ENCODE data around the gene DENND4B.
"Not testable (repeated sequence)": the region's sequence is repeated elsewhere in the genome, so short reads cannot be mapped to it uniquely, and the experiment has no call there.

The DENND4B gene

DNA sequence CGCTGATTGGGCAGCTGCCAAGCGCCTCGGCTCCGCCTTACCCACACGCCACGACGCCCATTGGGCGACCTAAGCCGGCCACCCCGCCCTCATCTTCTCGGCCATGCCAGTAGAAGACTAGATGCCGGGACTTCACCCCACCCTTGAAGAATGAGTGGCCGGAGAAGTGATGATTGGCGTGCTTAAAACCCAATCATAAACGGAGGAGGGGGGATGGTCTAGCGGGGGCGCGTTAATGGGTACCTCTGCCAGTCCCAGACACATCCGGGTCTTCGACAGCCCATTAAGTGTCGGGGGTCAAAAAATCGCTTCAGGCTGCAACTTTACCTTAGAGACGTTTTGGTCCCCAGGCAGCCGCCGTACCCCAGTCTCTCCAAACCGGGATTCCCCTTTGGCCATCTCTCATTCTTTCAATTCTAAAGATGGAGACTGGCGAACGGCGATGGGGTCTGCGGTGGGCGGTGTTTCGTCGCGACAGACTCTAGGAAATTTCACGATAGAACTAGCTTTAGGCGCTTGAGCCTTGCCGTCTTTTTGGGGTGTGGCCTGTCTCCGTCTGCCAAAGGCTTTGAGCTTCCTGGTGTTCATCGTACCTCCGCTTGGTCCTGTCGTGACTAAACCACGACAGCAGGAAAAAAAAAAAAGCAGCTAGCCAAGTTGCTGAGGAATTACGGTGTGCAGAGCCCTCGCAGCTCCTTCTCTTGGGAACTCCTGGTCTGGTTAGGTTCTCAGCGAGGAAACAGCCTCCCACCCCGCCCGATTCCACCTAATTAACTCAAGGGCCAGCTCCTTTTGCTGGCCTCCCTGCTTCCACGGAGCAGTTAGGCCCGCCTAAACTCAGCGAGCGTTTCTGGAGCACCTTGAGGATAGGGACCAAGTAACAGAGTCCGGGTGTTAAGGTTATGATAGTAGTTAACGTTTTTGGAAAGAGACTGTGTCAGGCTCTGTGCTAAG, 23.3 kb downstream of the DENND4B start, which contains the start of gene GATAD2B:
Gene GATAD2B (minus strand): TSS at position 1 of the 954 bp plus-strand sequence. CDS start 94,625 bp downstream, outside the sequence.
- DNase-seq = peak; percentile 100

DNA sequence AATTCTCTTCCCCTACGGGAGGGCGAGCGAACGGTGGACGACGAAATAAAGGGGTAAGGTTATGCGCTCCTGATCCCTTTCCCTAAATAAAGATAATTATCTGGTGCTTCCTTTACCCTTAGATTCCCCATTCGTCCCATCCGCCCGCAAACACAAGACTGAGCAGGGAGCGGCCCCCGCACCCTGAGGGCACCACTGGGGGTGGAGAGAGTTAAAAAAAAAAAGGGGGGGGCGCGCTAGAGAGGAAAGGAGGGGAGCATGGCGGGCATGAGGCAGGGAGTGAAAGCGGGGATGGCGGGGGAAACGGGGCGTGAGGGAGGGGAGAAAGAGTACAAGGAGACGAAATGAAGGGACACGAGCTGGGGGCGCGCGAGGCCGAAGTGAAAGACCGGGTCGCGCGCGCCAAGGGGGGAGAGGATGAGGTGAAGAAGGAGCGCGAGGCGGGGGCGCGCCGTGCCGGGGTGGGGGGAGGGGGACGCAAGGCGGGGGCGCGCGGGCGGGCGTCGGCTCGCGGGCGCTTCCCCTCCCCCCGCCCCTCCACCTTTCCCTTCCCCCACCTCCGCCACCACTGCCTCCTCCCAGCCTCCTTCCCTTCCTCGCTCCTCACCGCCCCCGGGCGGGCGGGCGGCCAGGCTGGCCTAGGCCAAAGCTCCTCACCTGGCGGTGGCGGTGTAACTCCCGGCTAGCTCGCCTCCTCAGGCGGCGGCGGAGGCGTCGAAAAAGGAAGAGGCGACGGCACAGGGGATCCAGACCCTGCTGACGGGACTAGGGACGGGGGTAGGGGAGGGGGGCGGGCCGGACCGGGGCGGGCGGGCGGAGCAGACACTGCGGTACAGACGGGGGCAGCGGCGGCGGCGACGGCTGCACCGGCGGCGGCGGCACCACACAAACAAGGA, 24.2 kb downstream of the DENND4B start:
- peak in 1 of 2 experiments; percentile 81 for DNase-seq

DNA sequence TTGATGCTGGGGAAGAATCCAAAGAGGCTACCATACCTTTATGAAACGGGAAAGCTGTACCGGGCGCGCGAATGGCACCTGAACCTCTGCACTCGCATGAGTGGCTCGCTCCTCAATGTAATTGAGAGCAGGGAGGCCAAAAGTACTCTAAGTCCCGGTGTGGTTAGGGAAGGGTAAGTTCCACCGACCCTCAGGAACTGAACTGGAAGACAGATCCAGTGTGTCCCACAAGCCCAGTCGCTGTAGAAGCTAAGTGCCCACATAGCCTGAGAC, 24.8 kb downstream of the DENND4B start:
- no peak for DNase-seq

DNA sequence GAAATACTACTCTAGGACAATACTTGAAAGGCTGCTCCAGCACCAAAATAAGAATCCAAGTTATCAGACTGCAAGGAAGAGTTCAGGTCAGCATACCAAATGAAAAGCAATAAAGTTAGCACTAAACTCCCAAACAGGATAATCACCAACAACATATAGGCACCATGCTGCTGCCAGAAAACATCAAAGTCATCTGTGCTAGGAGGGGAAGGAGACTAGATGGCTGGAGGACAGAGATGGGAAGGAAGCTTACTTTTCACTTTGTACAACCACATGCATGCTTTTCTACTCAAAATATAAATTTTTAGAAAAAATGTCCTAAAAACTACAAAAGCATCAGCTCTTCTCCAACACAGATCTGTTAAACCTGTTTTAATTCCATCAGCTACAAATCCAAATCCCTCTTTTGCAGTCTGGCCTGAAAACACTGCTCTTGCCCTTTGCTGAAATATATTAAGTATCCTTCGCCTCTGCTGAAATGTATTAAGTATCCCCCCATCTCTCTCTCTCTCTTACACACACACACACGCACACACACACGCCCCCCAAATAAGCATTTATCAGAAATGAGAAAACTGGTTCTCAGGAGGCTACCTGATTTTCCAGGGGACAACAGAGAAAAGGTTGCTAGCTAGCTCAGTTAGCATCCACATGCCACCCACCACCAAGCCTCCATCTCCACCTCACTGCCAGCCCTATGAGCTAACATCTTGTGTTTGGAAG, 25.3 kb downstream of the DENND4B start:
- DNase-seq = no peak

DNA sequence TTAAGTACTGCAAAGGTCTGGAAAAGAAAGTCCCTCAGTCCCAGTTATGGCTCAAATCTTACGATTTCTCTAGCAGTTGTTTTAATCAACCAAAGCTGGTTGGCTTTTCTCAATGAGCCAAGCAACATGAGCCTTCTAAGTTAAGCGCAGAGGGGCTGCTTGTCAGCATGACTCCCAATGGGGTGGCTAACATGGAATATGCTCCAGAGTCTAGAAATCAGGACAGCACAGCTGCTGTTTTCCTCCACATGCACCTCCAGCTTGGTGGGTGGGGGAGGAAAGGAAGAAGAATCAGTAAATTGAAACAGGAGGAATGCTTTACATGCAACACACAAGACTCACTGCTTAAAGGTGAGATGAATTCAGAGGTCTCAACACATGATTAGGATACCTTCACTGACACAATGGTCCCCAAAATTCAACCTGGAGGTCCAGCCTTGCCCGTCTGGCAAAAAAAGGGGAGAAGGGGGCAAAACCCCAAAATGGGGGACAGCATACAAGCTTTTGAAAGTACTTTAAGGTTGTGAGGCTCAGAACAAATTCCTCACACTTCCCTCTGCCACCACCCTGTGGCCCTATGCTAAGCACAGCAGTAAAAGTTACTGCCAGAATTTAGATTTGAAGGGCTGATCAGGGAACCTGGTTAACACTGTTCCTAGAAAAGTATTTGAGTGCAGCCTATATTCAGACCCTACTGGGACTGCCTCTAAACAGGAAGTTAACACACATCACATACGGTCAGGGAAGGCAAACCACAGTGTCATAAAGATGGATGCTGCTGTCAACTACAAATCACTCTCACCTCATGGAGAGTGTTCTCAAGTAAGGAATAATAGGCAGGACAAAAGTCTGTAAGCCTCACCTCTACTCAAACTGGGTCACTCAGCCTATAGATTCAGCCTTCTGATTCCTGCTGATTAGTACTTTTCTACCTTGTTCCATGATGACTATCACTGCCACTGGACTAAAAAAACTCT, 26.4 kb downstream of the DENND4B start:
- no peak for DNase-seq

DNA sequence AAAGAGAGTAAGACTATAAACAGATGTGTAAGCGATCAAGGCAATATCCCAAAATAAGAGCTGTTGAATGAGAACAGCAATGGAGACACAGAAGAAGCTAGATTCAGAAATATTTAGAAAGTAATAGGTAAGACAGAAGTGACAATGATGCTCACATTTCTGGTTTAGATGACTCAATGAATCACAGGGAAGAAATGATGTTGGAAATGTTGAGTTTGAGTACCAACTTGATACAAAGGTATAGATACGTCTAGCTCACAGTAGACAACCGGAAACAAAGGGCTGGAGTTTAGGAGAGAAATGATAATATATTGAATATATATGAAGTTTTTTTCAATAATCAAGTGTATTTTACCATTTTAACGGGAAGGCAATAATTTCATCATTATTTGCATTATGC, 30.2 kb downstream of the DENND4B start:
- no peak for DNase-seq

DNA sequence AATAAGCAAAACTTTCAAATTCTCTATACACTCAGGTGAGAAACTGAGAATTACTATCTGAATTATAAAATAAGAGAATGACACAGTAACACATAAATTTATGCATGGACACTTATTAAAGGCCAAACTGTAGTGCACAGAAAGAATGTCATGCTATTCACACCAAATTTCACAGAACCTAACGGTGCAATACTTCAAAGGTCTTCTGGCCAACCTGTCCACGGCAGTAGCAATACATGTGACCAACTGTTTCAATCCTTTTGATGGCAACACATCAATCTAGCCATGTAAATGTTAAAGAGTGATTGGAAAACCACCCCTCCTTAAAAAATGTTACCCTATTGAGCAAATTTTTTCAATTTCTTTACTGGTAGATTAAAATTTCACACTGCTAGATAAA, 34.2 kb downstream of the DENND4B start:
- DNase-seq = no peak

DNA sequence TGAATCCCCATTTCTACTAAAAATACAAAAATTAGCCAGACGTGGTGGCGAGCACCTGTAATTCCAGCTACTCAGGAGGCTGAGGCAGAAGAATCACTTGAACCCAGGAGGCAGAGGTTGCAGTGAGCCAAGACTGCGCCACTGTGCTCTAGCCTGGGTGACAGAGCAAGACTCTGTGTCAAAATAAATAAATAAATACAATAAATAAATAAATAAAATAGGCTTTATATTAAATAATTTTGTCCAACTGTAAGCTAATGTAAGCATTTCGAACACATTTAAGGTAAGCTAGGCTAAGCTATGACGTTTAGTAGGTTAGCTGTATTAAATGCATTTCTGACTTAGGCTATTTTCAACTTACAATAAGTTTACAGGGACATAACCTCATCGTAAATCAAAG, 36.0 kb downstream of the DENND4B start:
- not testable (repeated sequence) for DNase-seq

DNA sequence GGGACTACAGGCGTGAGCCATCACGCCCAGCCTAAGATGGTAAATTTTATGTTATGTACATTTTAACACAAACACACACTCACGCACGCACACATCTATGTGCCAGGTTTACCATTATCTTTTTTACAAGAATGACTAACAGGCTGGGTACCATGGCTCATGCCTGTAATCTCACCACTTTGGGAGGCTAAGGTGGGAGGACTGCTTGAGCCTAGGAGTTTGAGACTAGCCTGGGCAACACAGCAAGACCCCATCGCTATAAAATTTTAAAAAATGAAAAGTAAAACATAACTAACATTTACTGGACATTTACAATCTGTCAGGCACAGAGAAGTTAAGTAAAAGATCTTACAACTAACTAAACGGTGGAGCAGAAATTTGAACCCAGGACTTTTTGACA, 38.4 kb downstream of the DENND4B start:
- DNase-seq = no peak

DNA sequence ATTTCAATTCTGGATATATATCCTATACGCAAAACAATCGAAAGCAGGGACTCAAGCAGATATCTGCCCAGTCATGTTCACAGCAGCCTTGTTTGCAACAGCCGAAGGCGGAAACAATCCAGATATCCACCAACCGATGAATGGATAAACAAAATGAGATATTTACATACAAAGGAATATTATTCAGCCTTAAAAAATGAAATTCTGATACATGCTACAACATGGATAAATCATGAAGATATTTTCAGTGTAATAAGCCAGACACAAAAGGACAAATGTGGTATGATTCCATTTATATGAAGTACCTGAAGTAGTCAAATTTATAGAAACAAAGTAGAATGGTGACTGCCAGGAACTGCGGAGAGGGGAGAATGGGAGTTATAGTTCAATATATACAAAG, 39.4 kb downstream of the DENND4B start:
- no peak for DNase-seq

DNA sequence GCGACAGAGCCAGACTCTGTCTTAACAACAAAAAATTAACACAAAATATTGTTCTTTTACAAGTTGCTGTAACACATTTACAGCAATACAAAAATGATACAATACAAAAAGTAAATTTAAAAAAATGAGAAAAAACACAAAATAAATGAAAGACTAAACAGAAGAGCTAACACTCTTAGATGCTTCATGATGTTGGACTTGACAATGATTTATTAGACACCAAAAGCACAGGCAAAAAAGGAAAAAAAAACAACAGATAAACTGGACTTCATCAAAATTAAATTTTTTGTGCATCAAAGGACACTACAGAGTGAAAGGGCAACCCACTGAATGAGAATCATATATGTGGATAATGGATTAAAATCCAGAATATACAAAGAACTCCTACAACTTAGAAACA, 40.1 kb downstream of the DENND4B start:
- no peak for DNase-seq

DNA sequence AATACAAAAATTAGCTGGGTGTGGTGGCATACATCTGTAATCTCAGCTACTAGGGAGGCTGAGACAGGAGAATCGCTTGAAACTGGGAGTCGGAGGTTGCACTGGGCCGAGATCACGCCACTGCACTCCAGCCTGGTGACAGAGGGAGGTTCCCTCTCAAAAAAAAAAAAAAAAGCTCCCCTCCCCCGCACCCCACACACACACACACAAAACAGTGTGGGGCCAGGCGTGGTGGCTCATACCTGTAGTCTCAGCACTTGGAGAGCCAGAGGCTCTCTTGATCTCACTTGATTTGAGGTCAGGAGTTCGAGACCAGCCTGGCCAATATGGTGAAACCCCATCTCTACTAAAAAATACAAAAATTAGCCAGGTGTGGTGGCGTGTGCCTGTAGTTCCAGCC, 40.6 kb downstream of the DENND4B start:
- DNase-seq = not testable (repeated sequence)

DNA sequence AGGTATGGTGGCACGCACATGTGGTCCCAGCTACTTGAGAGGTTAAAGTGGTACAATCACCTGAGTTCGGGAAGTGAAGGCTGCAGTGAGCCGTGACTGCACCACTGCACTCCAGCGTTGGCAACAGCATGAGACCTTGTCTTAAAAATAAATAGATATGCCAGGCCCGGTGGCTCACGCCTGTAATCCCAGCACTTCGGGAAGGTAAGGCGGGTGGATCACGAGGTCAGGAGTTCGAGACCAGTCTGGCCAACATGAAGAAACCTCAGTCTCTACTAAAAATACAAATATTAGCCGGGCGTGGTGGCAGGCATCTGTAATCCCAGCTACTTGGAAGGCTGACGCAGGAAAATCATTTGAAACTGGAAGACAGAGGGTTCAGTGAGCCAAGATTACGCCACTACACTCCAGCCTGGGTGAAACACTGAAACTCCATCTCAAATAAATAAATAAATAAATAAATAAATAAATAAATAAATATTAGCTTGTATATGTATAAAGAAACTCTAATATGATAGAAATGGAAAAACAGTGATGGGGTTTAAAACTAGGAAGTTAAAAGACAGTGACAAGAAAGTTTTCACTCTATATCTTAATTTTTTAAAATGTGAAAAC, 42.6 kb downstream of the DENND4B start:
- DNase-seq = no peak

DNA sequence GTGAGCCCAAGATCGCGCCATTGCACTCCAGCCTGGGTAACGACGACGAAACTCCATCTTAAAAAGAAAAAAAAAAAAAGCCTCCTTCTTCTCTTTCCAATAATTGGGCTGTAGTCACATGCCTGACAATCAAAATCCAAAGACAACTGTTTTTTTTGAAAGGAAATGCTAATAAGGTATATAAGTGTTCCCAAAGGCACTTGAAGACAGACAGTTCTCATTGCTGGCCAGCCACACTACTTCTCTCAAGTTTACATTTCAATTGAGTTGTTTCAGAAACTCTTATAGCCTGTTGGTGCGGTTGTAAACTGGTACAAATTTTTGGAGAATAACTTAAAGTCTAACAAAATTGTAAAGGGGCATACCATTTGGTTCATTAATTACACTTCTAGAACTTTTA, 47.0 kb downstream of the DENND4B start:
- no peak for DNase-seq

DNA sequence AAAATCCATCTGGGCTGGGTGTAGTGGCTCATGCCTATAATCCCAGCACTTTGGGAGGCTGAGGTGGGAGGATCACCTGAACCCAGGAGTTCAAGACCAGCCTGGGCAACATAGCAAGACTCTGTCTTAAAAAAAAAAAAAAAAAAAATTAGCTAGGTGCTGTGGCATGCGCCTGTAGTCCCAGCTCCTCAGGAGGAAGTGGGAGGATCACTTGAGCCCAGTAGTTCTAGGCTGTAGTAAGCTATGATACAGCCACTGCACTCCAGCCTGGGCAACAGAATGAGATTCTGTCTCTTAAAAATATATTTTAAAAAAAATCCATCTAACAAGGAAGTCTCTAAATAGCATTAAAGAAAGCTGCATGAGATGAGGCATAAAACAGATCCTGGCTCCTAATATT, 50.7 kb downstream of the DENND4B start:
- DNase-seq = not testable (repeated sequence)

DNA sequence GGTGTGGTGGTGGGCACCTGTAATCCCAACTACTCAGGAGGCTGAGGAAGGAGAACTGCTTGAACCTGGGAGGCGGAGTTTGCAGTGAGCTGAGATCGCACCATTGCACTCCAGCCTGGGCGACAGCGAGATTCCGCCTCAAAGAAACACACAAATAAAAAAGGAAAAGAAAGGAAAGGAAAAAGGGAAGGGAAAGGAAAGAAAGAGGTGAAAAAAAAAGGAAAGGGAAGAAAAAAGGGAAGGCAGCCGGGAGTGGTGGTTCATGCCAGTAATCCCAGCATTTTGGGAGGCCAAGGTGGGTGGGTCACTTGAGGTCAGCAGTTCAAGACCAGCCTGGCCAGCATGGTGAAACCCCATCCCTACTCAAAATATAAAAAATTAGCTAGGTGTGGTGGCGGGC, 55.5 kb downstream of the DENND4B start:
- DNase-seq = not testable (repeated sequence)

DNA sequence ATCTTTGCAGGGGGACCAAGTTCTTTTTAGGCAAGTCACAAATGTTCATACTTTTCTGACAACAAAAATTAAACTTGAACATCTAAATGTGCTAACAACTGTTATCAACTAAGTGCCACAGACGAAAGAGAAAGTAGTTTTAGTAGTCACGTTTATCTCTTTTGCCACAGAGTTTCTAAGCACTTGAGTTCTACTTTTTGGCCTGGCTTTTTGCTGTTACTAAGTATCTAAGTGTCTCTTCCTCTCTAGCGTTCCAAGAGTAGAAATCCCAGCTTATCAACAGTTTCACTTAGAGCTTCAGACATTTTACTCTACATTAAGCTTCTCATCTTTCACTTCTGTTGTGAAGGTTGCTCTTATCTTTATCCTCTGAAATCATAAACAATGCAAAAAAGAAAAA, 58.0 kb downstream of the DENND4B start:
- no peak for DNase-seq

DNA sequence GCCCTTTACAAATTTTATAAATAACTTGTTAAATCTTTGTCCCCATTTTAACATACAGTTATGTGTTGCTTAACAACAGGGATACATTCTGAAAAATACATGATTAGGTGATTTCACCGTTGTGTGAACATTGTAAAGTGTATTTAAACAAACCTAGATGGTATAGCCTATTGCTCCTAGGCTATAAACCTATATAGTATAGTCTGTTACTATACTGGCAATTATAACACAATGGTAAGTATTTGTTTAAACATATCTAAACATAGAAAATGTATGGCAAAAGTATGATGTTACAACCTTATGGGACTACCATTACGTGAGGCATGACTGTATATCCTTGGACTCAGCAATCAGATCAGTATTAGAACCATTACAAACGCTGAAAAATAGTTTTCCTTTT, 60.4 kb downstream of the DENND4B start:
- no peak for DNase-seq

DNA sequence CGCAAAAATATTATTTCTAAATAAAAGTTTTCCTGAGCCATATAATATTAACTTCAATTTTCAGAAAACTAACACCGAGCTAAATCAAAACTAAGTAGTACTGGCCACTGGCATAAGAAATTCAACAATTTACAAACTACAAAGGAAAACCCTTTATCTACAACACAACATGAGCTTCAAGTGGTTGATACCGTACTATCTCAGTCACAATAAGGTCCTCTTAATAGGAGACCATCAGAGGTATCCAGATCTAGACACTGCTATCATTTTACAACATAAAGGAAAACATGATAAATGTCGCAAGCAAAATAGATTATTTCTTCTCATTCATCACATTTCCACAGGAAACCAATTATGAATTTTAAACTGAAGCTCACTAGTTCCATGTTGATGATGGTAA, 63.3 kb downstream of the DENND4B start:
- no peak for DNase-seq

DNA sequence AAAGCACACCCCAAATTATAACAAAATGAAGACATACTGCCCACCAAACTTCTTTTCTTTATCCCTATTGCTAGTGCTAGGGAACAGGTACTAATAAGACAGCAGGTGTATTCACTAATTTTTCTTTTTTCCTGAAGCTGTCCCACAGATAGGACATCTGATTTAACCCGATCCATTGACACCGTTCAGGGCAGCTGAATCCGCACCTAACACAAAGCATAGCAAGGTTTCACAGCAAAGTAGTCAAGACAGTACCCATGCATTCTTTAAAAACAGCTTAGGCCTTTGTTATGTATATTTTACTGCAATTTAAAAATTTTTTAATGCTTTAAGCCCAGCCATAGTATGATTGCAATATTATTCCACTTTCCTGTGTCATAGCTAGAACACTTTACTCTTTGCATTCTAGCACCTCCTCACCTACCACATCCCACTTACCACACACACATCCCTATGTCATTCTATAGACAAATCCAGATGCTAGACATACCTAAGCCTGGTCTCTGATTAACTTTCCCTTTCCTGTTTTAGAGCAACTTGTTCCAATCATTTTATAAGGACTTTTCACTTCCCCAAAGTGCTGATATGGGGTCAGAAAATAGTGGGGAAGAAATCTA, 64.1 kb downstream of the DENND4B start:
- DNase-seq = no peak

DNA sequence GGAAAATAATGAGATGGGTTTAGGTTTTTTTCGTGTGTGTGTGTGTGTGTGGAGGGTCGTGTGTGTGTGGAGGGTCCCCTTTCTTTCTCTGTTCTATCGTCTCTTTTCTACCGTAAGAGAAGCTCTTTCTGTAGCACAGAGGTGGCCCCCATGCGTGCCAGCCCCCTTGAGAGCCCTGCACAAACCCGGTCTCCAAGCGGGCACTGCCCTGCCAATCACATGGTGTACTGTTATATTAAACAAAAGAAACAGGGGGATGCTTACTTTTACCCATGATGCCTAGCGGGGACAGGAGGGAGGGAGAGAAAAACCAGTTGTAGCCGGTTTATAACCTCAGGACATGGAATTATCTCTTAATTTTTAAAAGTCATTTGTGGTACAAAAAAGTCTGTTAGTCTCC, 64.8 kb downstream of the DENND4B start:
- DNase-seq = peak; percentile 67 to 78
